Activated naive CD8-positive, alpha-beta T cell treated with anti-CD3 and anti-CD28 coated beads, Interleukin-2, amount 10 ng/mL, durations not matched to agents 7 days and 5 days (primary cell): Measurements from ENCODE around the gene NOL3. TPM values are rescaled to one million over a fixed set of nuclear protein-coding genes. Genes with fewer than 3 reads are reported as not detected.

Source experiments
- ATAC-seq: fragments of 150-1000 bp; cut with Tn5 transposase; one replicate; pipeline ENCODE4 v1.10.0; 2021; ENCODE audit warnings: low read depth, moderate library complexity
- POLR2A ChIA-PET: fragments of 350-600 bp; sonication (Branson Sonifier 250); formaldehyde crosslinking; loops from one replicate; lab custom pipeline; 2021; ENCODE audit warnings: antibody characterized with exemption; lab: Charles Lee
- DNase-seq: peaks from one replicate; pipeline ENCODE4 v3.0.0; 2021
- H3K27ac Mint-ChIP-seq: one replicate; pipeline ENCODE4 v1.8.0; 2022; ENCODE audit warnings: mild to moderate bottlenecking, mixed read lengths
- H3K27me3 Mint-ChIP-seq: one replicate; pipeline ENCODE4 v1.8.0; 2022; ENCODE audit warnings: mild to moderate bottlenecking, moderate library complexity, mixed read lengths
- H3K36me3 Mint-ChIP-seq: one replicate; pipeline ENCODE4 v1.8.0; 2021; ENCODE audit warnings: mild to moderate bottlenecking, mixed read lengths
- H3K4me1 Mint-ChIP-seq: one replicate; pipeline ENCODE4 v1.8.0; 2021; ENCODE audit warnings: mixed read lengths
- H3K4me3 Mint-ChIP-seq: one replicate; pipeline ENCODE4 v1.8.0; 2022; ENCODE audit warnings: mild to moderate bottlenecking, moderate library complexity, mixed read lengths
- H3K9me3 Mint-ChIP-seq: one replicate; pipeline ENCODE4 v1.8.0; 2021; ENCODE audit warnings: mixed read lengths
- total RNA-seq, 2 experiments: library from RNA; stranded (reverse); gene quantifications; one replicate each; pipeline ENCODE4 v1.2.3, GENCODE V29; 2021

Gene NOL3
- total RNA-seq, 2 experiments from 2014 or later = 17.7 to 18.6 TPM

DNA sequence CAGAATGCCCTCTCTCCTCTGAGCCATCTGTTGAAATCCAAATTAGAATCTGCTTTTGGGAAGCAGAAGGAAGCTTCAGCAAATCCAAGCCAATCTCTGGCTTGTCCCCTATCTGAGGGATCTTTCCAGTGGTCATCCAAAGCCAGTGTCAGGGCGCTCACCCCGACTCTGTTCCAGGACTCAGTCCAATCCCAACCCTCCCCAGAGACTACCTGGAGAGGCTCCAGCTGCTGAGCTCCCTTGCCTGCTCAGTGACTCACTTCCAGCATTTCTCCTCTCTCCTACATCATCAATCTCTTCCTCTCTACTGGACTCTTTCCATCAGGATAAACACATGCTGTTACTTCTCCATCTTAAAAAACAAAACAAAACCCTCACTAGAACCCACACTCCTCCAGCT is 11.0 kb downstream of the NOL3 start:
- no peaks in the 10 kb centered on the region for H3K9me3 Mint-ChIP-seq
- ATAC-seq (no peak), DNase-seq (no peak)
- no peak overlapping the region for H3K27ac Mint-ChIP-seq
- no peak overlapping the region for H3K4me3 Mint-ChIP-seq
- POLR2A ChIA-PET = interaction anchor here (1.2 to 1.3 kb wide), 2 partner anchors 21 to 33 kb away, joined by 3 to 5 read pairs; no protein-coding TSS in a partner anchor
- peaks cover 18% of the 10 kb centered on the region for H3K4me1 Mint-ChIP-seq
- H3K36me3 Mint-ChIP-seq = peaks cover 12% of the 10 kb centered on the region
- H3K27me3 Mint-ChIP-seq = peaks cover 16% of the 10 kb centered on the region

DNA sequence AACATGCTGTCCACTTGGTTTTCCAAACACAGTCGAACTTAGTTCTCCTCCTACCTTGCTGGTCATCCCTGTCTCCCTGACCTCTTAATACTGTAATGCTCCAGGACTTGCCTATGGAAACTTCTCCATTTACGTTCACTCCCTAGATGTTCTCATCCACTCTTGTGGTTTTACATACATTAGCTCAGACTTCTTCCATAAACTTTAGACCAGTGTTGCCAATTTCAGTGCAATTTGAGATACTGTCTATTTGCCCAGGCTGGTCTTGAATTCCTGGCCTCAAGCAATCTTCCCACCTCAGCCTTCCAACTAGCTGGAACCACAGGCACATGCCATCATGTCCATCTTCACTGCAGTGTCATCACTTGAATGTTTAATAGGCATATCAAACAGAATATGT is 11.9 kb downstream of the NOL3 start:
- POLR2A ChIA-PET = interaction anchor here (0.9 to 3.4 kb wide), 3 partner anchors 22 to 41 kb away, joined by 4 to 14 read pairs (median 5); partner anchors contain the start of genes FBXL8 and TRADD
- peaks cover 18% of the 10 kb centered on the region for H3K4me1 Mint-ChIP-seq
- H3K4me3 Mint-ChIP-seq = no peak overlapping the region
- no peaks in the 10 kb centered on the region for H3K9me3 Mint-ChIP-seq
- H3K27me3 Mint-ChIP-seq = peaks cover 19% of the 10 kb centered on the region
- H3K36me3 Mint-ChIP-seq = peaks cover 8% of the 10 kb centered on the region
- no peak for DNase-seq
- no peak overlapping the region for H3K27ac Mint-ChIP-seq
- no peak for ATAC-seq

DNA sequence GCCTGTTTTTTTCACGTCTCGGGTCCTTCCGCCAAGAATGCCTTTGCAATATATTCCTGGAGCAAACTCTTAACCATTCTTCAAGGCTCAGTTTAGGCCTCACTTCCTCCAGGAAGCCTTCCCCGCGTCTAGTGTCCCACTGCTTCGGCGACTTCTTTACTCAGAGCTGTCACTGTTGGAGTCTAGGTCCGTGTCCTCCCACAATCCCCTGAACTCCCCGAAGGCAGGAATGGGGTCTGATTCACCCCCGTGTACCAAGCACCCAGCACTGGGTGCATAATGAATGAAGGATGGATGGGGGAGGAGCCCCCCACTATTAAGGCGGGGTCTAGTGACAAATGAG is 12.9 kb downstream of the NOL3 start:
- POLR2A ChIA-PET = interaction anchor here (1.0 to 3.4 kb wide), 3 partner anchors 10 to 61 kb away, joined by 3 to 14 read pairs (median 3); partner anchors contain the start of genes FBXL8 and TRADD
- ATAC-seq (no peak), DNase-seq (no peak)
- H3K4me1 Mint-ChIP-seq = peaks cover 13% of the 10 kb centered on the region
- peaks cover 14% of the 10 kb centered on the region for H3K27me3 Mint-ChIP-seq
- H3K27ac Mint-ChIP-seq = no peak overlapping the region
- no peak overlapping the region for H3K4me3 Mint-ChIP-seq
- peaks cover 4% of the 10 kb centered on the region for H3K36me3 Mint-ChIP-seq
- H3K9me3 Mint-ChIP-seq = no peaks in the 10 kb centered on the region

DNA sequence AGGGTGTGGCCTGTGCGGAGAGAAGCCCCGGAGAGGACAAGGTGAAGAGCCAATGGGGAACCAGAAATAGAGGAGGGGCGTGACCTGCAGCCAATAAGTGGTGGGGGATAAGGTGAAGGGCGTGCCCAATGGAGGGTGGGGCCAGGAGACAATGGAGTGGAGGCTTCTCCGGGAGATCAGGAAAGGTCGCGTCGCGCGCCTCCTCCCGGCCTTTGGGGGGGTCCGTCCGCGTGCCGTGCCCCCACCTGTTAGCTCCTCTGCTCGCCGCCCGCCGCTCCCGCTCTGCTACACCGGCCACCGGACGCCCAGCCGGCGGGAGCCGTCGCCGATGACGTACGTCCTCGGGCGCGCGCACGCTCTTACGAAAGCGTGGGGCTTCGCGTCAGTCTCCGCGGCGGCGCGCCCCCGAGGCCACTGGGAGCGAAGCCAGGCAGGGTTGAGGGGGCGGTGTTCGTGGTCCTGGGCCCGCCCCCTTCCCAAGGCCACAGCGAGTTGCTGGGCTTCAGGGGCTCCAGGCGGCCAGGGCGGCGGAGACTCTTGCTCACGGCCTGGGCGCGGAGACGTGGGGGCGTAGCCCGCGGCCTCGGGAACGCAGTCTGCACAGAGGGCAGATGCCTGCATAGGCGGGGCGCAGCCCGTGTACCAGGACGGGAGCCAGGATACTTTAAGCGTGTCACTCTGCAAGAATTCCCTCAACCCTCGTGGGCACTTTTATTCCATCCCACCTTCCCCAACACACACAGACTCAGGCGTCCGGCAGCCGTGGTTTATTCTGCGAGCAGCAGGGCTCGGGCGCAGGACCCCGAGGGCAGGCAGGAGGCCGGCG is 13.5 kb downstream of the NOL3 start, which contains the start of gene MATCAP1:
TSS of gene MATCAP1 (minus strand) at position 337 of the 826 bp plus-strand sequence. CDS start 3,353 bp downstream, outside the sequence.
- Mint-ChIP-seq H3K36me3 (peaks cover 1% of the 10 kb centered on the region), H3K27ac (no peak within 1 kb of the TSS), H3K4me3 (peak within 1 kb of the TSS; percentile 86), H3K27me3 (peaks cover 14% of the 10 kb centered on the region), H3K4me1 (peaks cover 10% of the 10 kb centered on the region), H3K9me3 (no peaks in the 10 kb centered on the region)
- peak; percentile 97 for DNase-seq
- POLR2A ChIA-PET = interaction anchor here (1.0 to 3.4 kb wide), 7 partner anchors 8 to 170 kb away, joined by 3 to 14 read pairs (median 4); partner anchors contain the start of genes FBXL8 and TRADD
- peak; percentile 93 for ATAC-seq

DNA sequence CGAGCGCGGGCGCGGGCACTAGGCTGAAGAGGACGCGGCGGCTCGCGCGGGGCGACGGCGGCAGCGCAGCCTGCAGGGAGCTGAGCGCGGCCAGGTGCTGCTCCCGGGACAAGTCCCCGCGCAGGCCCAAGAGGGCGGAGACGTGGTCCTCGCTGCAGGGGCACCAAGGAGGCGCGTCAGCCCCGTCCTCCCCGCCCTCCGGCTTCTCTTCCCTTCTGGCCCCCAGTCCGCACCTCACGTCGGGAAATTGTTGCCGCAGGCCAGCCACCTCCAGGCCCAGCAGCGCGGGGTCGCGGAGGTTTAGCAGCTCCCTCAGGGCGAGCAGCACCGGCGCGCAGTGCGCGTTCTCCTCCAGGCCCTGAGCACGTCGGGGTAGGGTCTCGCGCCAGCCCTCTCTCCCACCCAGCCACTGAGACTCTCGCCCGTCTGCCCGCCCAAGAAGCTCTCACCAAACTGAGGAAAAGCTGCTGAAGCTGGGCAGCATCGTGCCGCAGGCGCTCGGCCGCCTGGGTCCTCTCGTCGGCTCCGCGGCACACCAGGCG is 14.2 kb downstream of the NOL3 start:
- Mint-ChIP-seq H3K27ac (no peak overlapping the region), H3K36me3 (no peaks in the 10 kb centered on the region), H3K4me1 (peaks cover 8% of the 10 kb centered on the region), H3K27me3 (peaks cover 14% of the 10 kb centered on the region), H3K9me3 (no peaks in the 10 kb centered on the region), H3K4me3 (peak overlapping the region; percentile 86)
- DNase-seq (no peak), ATAC-seq (peak; percentile 2)
- POLR2A ChIA-PET = interaction anchor here (1.2 to 3.4 kb wide), 8 partner anchors 8 to 201 kb away, joined by 3 to 14 read pairs (median 4); partner anchors contain the start of genes FBXL8 and TRADD

DNA sequence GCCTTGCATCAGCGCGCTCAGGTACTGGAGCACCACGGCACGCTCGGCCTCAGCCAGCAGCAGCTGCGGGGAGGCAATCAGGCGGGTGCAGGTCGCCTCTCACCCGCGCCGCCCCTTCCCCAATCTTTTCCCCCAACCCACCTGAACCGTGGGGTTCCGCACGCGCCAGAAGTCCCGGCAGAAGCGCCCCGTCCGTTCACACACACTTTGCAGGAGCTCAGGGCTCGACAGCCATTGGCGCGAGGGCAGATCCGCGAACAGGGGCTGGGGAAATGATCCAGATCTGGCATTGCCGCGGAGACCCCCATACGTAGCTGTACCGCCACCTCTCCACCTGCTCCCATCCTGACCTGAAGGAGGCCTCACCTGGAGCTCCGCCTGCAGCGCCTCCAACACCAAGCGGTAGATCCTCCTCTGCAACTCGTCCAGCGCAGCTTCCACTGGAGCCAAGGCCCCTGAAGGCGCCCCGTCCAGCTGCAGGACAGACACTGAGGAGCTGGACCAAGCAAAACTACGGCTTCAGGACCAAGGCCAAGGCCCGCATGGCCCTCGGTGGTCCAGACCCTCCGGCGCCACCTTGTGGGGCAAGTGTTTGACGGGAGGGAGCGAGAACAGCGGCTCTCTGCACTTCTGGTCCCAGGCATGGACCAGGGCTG is 14.8 kb downstream of the NOL3 start:
- H3K4me1 Mint-ChIP-seq = peaks cover 8% of the 10 kb centered on the region
- peak; percentile 24 for ATAC-seq
- H3K27me3 Mint-ChIP-seq = peaks cover 14% of the 10 kb centered on the region
- peak overlapping the region; percentile 86 for H3K4me3 Mint-ChIP-seq
- no peaks in the 10 kb centered on the region for H3K9me3 Mint-ChIP-seq
- no peaks in the 10 kb centered on the region for H3K36me3 Mint-ChIP-seq
- POLR2A ChIA-PET = interaction anchor here (0.8 to 3.4 kb wide), 9 partner anchors 9 to 201 kb away, joined by 3 to 14 read pairs (median 4); partner anchors contain the start of genes B3GNT9, FBXL8 and TRADD
- DNase-seq = peak; percentile 90
- H3K27ac Mint-ChIP-seq = peak overlapping the region; percentile 76

DNA sequence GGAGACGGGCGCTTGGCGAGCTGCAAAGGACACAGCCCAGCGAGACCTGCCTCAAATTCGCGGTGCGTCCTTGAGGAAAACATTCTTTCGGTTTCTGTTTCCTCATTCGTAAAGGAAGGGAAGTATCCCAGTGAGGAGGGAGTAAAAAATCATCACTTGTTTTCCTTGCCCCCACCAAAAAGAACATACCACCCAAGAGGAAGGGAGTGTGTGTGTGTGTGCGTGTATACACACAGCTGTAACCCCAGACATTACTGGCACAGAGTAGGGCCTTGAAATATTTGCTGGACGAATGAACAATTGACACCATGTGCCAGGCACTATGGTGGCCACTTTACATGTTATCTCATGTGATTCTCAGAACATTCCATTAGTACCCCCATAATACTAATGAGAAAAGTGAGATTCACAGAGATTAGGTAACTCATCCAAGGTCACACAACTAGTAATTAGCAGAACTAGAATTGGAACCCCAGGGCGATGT is 15.4 kb downstream of the NOL3 start:
- no peak for ATAC-seq
- Mint-ChIP-seq H3K9me3 (no peaks in the 10 kb centered on the region), H3K36me3 (no peaks in the 10 kb centered on the region), H3K4me1 (peaks cover 8% of the 10 kb centered on the region), H3K27me3 (peaks cover 14% of the 10 kb centered on the region), H3K4me3 (peak overlapping the region; percentile 86), H3K27ac (no peak overlapping the region)
- no peak for DNase-seq
- POLR2A ChIA-PET = interaction anchor here (0.8 to 3.4 kb wide), 7 partner anchors 26 to 202 kb away, joined by 3 to 14 read pairs (median 4); partner anchors contain the start of genes B3GNT9, FBXL8 and TRADD

DNA sequence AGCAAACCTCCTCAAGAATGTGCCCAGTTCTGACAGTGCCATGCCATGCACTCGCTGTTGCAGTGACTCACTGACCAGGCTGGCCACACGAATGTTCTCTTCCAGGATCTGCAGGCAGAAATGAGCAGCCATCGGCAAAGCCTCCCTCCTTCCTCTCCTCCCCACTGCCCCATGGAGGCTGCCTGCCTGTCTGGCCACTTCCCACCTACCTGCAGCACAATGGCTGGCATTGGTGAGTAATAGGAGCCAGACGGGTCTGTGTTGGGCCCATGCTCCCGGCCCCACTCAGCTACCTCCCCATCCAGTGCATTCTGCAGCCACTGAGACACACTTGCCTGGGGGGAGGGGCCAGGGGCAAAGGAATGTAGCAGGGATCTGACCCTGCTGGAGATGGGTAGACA is 16.2 kb downstream of the NOL3 start:
- no peaks in the 10 kb centered on the region for H3K36me3 Mint-ChIP-seq
- no peak overlapping the region for H3K4me3 Mint-ChIP-seq
- no peak overlapping the region for H3K27ac Mint-ChIP-seq
- H3K4me1 Mint-ChIP-seq = peaks cover 11% of the 10 kb centered on the region
- peaks cover 14% of the 10 kb centered on the region for H3K27me3 Mint-ChIP-seq
- no peaks in the 10 kb centered on the region for H3K9me3 Mint-ChIP-seq
- DNase-seq (no peak), ATAC-seq (no peak)
- POLR2A ChIA-PET = no interaction called here

DNA sequence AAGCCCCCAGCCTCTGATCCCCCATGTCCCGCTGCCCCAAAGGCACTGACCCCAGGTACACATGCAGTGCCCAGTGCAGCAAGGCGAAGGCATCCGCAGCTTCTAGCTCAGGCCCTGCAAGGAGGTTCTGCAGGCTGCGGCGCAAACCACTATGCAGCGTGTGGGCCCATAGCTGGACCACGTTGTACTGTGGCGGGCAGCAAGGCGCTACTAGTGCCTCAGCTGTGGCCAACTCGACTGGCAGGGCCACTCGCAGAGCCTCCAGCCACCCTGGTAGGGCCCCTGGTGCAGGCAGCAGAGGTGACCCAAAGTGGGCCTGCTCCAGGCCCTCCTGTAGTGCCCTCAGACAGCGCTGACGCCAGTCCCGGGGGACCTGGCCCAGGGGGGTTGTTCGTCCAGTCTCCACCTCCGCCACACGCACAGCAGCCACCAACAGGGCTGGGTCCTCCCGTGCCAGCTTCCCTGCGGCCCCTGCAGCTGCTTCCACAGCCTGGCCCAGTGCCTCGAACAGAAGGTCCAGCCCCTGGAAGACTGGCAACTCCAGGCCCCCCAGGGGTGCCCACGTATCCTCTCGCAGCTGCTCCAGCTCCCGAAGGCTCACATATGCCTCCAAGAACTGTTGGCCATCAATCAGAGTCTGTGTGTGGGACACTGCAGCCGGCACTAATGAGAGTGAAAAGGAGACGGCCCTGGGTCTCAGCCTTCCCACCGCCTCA is 17.0 kb downstream of the NOL3 start:
- no peak overlapping the region for H3K27ac Mint-ChIP-seq
- H3K4me1 Mint-ChIP-seq = peaks cover 14% of the 10 kb centered on the region
- no peaks in the 10 kb centered on the region for H3K36me3 Mint-ChIP-seq
- no peaks in the 10 kb centered on the region for H3K9me3 Mint-ChIP-seq
- no peak overlapping the region for H3K4me3 Mint-ChIP-seq
- H3K27me3 Mint-ChIP-seq = peaks cover 14% of the 10 kb centered on the region
- DNase-seq (no peak), ATAC-seq (no peak)
- POLR2A ChIA-PET = no interaction called here

DNA sequence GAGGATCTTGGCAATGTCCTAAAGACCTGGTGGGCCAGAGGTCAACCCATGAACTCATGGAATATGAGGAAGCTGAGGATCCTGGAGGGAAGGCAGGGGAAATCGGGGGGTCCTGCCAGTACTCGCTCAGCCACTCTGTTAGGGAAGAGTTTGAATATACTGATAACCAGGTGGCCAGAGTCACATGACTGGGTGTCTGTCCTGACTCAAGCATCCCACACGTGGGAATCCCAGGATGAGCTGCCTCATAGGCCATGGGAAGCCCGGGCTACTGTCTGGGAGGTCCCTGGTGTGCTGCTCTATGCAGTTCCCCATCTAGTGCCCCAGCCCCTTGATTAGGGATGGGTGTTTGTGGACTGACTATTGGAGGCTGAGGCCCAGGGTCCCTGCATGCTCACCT is 18.0 kb downstream of the NOL3 start:
- Mint-ChIP-seq H3K4me3 (no peak overlapping the region), H3K27ac (peak overlapping the region; percentile 34), H3K4me1 (peaks cover 23% of the 10 kb centered on the region), H3K27me3 (peaks cover 14% of the 10 kb centered on the region), H3K9me3 (no peaks in the 10 kb centered on the region), H3K36me3 (peaks cover 4% of the 10 kb centered on the region)
- ATAC-seq = no peak
- DNase-seq = no peak
- POLR2A ChIA-PET = no interaction called here

DNA sequence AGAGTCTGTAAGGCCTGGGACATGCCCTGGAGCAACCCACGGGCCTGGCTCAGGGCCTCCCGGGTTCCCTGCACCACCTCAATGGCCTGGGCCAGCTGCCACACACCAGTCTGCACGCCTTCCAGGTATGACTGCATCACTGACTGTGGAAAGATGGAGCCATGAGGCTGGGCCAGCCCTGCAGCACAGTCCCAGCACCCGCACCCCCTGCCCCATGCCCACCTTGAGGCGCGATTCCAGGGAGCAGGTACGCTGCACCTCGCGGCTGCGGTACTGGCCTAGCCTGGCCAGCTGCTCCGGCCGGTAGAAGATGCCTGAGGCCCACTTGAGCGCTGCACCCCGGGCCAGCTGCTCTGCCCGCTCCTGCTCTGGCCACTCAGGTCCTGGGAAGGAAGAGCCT is 18.5 kb downstream of the NOL3 start:
- POLR2A ChIA-PET = no interaction called here
- peaks cover 14% of the 10 kb centered on the region for H3K27me3 Mint-ChIP-seq

DNA sequence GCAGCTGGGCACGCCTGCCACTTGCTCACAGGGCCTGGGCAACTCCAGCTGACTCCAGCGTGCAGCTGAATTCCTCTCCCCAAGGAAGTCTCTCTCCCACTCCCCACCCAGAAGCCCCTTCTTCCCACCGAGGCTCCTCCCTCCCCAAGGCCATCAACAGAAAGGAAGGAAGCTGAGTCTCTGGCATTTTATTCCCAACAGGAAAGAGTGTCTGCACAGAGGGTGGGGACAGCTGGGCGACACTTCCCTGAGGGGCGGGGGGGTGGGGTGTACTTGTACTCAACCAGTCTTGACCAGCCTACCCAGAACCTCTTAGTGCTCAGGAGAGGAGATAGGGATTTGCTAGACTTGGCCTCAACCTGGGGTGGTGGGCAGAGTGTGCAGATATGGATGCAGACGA is 19.7 kb downstream of the NOL3 start, which contains the start of gene EXOC3L1:
TSS of gene EXOC3L1 (minus strand) at position 96 of the 400 bp plus-strand sequence. CDS start 460 bp downstream, outside the sequence.
- H3K4me1 Mint-ChIP-seq = peaks cover 31% of the 10 kb centered on the region
- no peak within 1 kb of the TSS for H3K4me3 Mint-ChIP-seq
- peaks cover 14% of the 10 kb centered on the region for H3K27me3 Mint-ChIP-seq
- no peak for DNase-seq
- no peaks in the 10 kb centered on the region for H3K9me3 Mint-ChIP-seq
- no peak within 1 kb of the TSS for H3K27ac Mint-ChIP-seq
- ATAC-seq = no peak
- H3K36me3 Mint-ChIP-seq = peaks cover 4% of the 10 kb centered on the region
- POLR2A ChIA-PET = interaction anchor here (0.6 kb wide), 1 partner anchor 177 kb away, joined by 3 read pairs; no protein-coding TSS in a partner anchor

More for the DNA sequence above, 18.5 kb downstream of the NOL3 start:
- no peak overlapping the region for H3K27ac Mint-ChIP-seq
- H3K9me3 Mint-ChIP-seq = no peaks in the 10 kb centered on the region
- H3K4me3 Mint-ChIP-seq = no peak overlapping the region
- H3K4me1 Mint-ChIP-seq = peaks cover 28% of the 10 kb centered on the region
- no peak for ATAC-seq
- peaks cover 4% of the 10 kb centered on the region for H3K36me3 Mint-ChIP-seq
- no peak for DNase-seq
